HG02885 (cell line): ENCODE data around the gene TAF7L.

Experiments
- ATAC-seq: cut with Tn5 transposase; IDR thresholded peaks from one replicate; pipeline ENCODE4 v1.9.1; 2021; ENCODE audit warnings: mild to moderate bottlenecking; ENCODE audit not compliant: unreplicated experiment, poor library complexity

The TAF7L gene

DNA sequence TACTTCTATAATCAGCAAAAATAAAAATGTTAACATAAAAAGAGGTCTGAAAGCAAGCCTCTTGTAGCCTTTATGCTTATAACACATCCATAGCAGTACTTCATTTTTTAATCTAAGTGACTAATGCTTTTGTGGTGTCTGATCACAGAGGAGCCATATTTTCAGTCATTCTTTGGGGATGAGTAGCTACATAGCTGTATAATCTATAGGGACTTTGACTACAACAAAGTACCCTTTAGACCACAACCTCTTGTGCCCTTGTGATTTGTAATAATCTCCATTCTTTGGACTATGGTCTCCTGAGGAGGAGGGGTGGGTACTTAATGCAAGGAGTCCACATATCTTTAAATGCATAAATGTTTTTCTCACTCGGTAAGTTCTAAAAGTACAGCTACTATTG is 62.0 kb downstream of the TAF7L start:
- no peak for ATAC-seq

DNA sequence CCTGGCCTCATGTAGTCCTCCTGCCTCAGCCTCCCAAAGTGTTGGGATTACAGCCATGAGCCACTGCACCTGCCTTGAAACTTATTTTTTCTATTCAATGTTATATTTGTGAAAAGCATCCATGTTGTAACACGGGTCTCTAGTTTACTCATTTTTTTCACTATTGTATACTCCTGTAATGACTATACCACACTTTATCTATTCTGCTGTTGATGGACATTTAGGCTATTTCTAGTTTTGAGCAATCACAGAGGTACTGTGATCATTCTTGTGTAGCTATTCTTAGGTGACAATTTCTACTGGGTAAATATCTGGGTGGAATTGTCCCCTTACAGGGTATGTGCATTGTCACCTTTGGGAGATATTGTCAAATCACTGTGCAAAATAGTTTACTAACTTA is 67.9 kb downstream of the TAF7L start:
- ATAC-seq: no peak

DNA sequence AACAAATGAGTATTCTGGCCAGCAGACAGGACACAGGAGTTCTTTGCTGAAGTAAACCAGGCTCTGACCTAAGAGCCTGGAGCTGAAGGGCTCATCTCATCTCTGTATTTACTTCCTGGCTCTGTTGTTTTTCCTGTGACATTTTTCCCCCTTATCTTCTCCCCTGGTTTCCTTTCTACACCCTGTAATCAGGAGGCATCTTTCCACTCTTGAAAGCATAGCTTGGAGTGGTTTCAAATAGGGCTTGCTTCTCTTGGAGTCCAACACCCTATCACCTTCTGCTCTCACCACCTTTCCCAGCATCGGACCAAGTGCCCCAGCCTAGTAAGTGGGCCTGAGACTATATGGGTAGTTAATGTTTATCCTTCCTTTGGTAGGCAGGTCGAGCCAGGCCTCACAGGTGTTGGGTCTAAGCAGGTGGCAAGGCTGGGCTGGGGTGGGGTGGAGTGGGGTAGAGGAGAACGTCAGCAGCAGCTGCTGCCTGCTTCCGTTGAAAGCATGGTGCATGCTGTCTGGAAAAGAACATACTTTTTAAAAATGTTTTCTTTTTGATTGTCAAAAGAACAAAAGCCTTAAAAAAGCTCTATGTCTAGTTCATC is 70.4 kb downstream of the TAF7L start:
- ATAC-seq: no peak

DNA sequence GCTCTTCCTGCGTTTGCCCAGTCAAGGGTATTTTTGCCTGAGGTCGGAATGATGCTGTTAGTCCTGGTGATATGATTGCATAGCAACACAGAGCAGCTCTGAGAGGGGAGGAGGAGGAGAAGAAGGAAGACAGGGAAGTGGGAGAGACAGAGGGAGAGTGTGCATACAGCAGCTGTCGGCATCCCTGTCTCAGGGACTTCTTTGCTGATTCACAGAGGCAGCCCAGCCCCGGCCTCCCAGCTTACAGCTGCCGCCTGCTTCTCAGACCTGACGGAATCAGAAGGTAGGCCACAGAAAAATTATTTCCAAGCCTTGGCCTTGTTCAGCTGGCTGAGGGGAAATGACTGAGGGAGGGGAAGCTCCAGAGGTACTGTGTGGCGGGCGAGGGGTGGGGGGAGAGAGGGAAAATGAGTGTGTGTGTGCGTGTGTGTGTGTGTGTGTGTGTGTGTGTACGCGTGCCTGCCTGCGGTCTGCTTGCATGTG is 71.2 kb downstream of the TAF7L start:
- ATAC-seq: no peak

DNA sequence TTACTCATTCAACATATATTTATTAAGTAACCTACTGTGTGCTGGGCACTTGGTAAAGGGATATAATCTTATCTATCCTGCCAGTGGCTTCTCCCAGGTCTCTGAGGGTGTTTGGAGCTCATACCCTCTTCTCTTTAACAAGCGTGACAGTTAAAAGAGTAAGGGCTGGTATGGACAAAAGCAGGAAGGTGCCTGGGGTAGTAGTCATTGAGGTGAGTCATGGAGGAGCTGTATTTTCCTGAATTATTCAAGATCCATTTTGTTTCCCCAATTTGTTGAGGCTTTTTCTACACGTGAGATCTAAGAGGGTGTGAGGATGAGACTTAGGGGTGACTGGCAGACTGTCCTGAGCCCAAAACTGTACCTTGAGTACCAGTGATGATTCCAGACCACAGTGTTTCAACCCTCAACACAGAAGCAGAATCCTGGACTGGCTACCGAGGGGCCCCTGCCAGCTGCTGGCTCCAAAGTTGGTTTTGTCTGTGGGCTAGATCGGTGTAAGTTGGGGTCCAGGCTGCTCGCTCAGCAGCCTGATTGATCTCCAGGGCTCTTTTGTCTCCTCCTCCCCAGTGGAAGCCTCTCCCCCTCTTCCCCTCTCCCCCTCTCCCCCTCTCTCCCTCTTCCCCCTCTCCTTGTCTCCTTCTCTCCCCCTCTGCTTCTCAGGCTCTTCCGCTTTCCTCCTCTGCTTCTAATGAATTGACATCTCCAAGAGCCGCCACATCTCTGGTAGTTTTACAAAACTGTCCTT is 71.8 kb downstream of the TAF7L start, which contains the start of gene DRP2:
Gene DRP2, plus strand, starts transcription at position 671 of the 748 bp plus-strand sequence. CDS start 11,862 bp downstream, outside the sequence.
- ATAC-seq: no peak
